Naive thymus-derived CD4-positive, alpha-beta T cell (primary cell): ENCODE measurements around the gene MEGF11. TPM values are rescaled to one million over a fixed set of nuclear protein-coding genes. Genes with fewer than 3 reads are reported as not detected.

Source experiments
- ATAC-seq: fragments of 150-1000 bp; cut with Tn5 transposase; 2 replicates; pipeline ENCODE4 v1.10.0; 2021; ENCODE audit warnings: mild to moderate bottlenecking, moderate library complexity
- CTCF ChIA-PET: fragments of 350-600 bp; sonication (Branson Sonifier 250); formaldehyde crosslinking; loops from one replicate; lab custom pipeline; 2021; ENCODE audit warnings: antibody characterized with exemption; lab: Charles Lee
- POLR2A ChIA-PET: fragments of 350-600 bp; sonication (Branson Sonifier 250); formaldehyde crosslinking; loops from one replicate; lab custom pipeline; 2021; ENCODE audit warnings: antibody characterized with exemption, inconsistent platforms; lab: Charles Lee
- DNase-seq, 9 donors: peaks; one replicate each; pipeline versions ENCODE4 v3.0.0 to v3.0.0-alpha.2; 2020 to 2022; ENCODE audit warnings: mixed read lengths in 1 of 9
- H3K27ac ChIP-seq: one replicate; pipeline ENCODE4 v1.7.0; 2013; ENCODE audit warnings: mild to moderate bottlenecking, low read depth, low read length, moderate library complexity
- H3K27me3 ChIP-seq, 2 donors: one replicate each; pipeline ENCODE4 v1.7.0; 2013; ENCODE audit warnings: low read length in 2 of 2, mild to moderate bottlenecking in 2 of 2, moderate library complexity in 2 of 2; ENCODE audit not compliant: control insufficient read depth in 2 of 2, insufficient read depth in 2 of 2
- H3K36me3 ChIP-seq, 3 experiments: 1 replicate in 2 of 3; 2 replicates in 1 of 3; pipeline ENCODE4 v1.7.0; 2013; ENCODE audit warnings: low read length in 3 of 3, mild to moderate bottlenecking in 3 of 3, moderate library complexity in 1 of 3; ENCODE audit not compliant: insufficient read depth in 3 of 3, control insufficient read depth in 2 of 3
- H3K4me1 ChIP-seq, 2 donors: one replicate each; pipeline ENCODE4 v1.7.0; 2013; ENCODE audit warnings: low read length in 2 of 2, mild to moderate bottlenecking in 2 of 2, moderate library complexity in 1 of 2; ENCODE audit not compliant: control insufficient read depth in 2 of 2, insufficient read depth in 2 of 2
- H3K4me3 ChIP-seq: 2 replicates; pipeline ENCODE4 v1.7.0; 2013; ENCODE audit warnings: mild to moderate bottlenecking, low read length
- H3K9me3 ChIP-seq, 3 experiments: 1 replicate in 2 of 3; 2 replicates in 1 of 3; pipeline ENCODE4 v1.7.0; 2013; ENCODE audit warnings: low read length in 3 of 3; ENCODE audit not compliant: control insufficient read depth in 2 of 3
- H3K27ac Mint-ChIP-seq, 9 donors: one replicate each; pipeline ENCODE4 v1.8.0; 2020 to 2022; ENCODE audit warnings: mixed read lengths in 9 of 9, mild to moderate bottlenecking in 8 of 9, moderate library complexity in 5 of 9, inconsistent platforms in 2 of 9
- H3K27me3 Mint-ChIP-seq, 5 donors: one replicate each; pipeline ENCODE4 v1.8.0; 2021 to 2022; ENCODE audit warnings: mixed read lengths in 5 of 5, mild to moderate bottlenecking in 1 of 5
- H3K36me3 Mint-ChIP-seq, 5 donors: one replicate each; pipeline ENCODE4 v1.8.0; 2020 to 2022; ENCODE audit warnings: mixed read lengths in 5 of 5, mild to moderate bottlenecking in 3 of 5, inconsistent platforms in 1 of 5
- H3K4me1 Mint-ChIP-seq, 7 donors: one replicate each; pipeline ENCODE4 v1.8.0; 2020 to 2022; ENCODE audit warnings: mixed read lengths in 7 of 7, mild to moderate bottlenecking in 3 of 7, inconsistent platforms in 1 of 7
- H3K4me3 Mint-ChIP-seq, 10 donors: one replicate each; pipeline ENCODE4 v1.8.0; 2020 to 2022; ENCODE audit warnings: mild to moderate bottlenecking in 10 of 10, mixed read lengths in 10 of 10, moderate library complexity in 6 of 10, inconsistent platforms in 2 of 10
- H3K9me3 Mint-ChIP-seq, 11 donors: one replicate each; pipeline ENCODE4 v1.8.0; 2020 to 2022; ENCODE audit warnings: mixed read lengths in 11 of 11, mild to moderate bottlenecking in 4 of 11, inconsistent platforms in 1 of 11, moderate library complexity in 1 of 11
- intact Hi-C, 2 donors: fragments of 100-400 bp; cut with micrococcal nuclease; formaldehyde crosslinking; loops; one replicate each; pipeline ENCODE4 v1.15.1; 2023
- polyA plus RNA-seq, 2 donors: library from polyadenylated mRNA; unstranded; fragments of 300-500 nt; fragmentation: Illumina TruSeq; gene quantifications; one replicate each; pipeline ENCODE4 v1.2.3, GENCODE V29; 2021
- total RNA-seq, 6 experiments: library from RNA in 5 of 6; stranded (reverse) in 5 of 6; gene quantifications; 1 replicate in 5 of 6; 2 replicates in 1 of 6; pipeline ENCODE4 v1.2.3 and lab custom pipeline; 2021 to 2026

Gene MEGF11
- total and polyA plus RNA-seq, 7 experiments from 2014 or later, result 0.45 TPM; not detected in 6

GRCh38 chr15:65916041-65916663, 337.4 kb downstream of the MEGF11 start:
- H3K27ac ChIP-seq, result no peak overlapping the region
- ChIA-PET POLR2A (no interaction called here), CTCF (interaction anchor here (1.4 kb wide), 1 partner anchor 9 kb away, joined by 3 read pairs; no protein-coding TSS in a partner anchor)
- peaks cover 0 to 44% (median 6%) of the 10 kb centered on the region in 7 donors for H3K4me1 Mint-ChIP-seq
- no peaks in the 10 kb centered on the region for H3K9me3 ChIP-seq
- H3K4me3 Mint-ChIP-seq, result peak overlapping the region in 2 of 10 donors; percentile 46 to 56
- H3K9me3 Mint-ChIP-seq, result no peaks in the 10 kb centered on the region
- ATAC-seq (no peak), DNase-seq (no peak)
- H3K4me3 ChIP-seq, result no peak overlapping the region
- no peaks in the 10 kb centered on the region for H3K27me3 ChIP-seq
- peak overlapping the region in 2 of 9 donors; percentile 12 to 86 for H3K27ac Mint-ChIP-seq
- intact Hi-C loops, result loop anchor here in 1 of 2 donors (2.0 kb wide), 1 partner anchor 47 kb away; the partner anchor contains the start of gene RAB11A
- no peaks in the 10 kb centered on the region for H3K4me1 ChIP-seq
- H3K36me3 Mint-ChIP-seq, result peaks cover 0 to 20% (median under 1%) of the 10 kb centered on the region in 5 donors
- no peaks in the 10 kb centered on the region for H3K27me3 Mint-ChIP-seq
- peaks cover 0 to 4% (median 0%) of the 10 kb centered on the region in 3 experiments for H3K36me3 ChIP-seq

GRCh38 chr15:65914981-65915925, 338.3 kb downstream of the MEGF11 start:
- no peak overlapping the region for H3K4me3 ChIP-seq
- ATAC-seq (no peak), DNase-seq (no peak)
- no peak overlapping the region for H3K4me3 Mint-ChIP-seq
- H3K27ac Mint-ChIP-seq, result peak overlapping the region in 3 of 9 donors; percentile 33 to 58 (median 36)
- H3K27me3 Mint-ChIP-seq, result no peaks in the 10 kb centered on the region
- peaks cover 0 to 13% (median 0%) of the 10 kb centered on the region in 3 experiments for H3K36me3 ChIP-seq
- no peak overlapping the region for H3K27ac ChIP-seq
- peaks cover 0 to 20% (median 4%) of the 10 kb centered on the region in 5 donors for H3K36me3 Mint-ChIP-seq
- ChIA-PET CTCF (interaction anchor here (1.4 kb wide), 1 partner anchor 10 kb away, joined by 3 read pairs; no protein-coding TSS in a partner anchor), POLR2A (no interaction called here)
- peaks cover 0 to 41% (median 6%) of the 10 kb centered on the region in 7 donors for H3K4me1 Mint-ChIP-seq
- no peaks in the 10 kb centered on the region for H3K9me3 ChIP-seq
- H3K27me3 ChIP-seq, result no peaks in the 10 kb centered on the region
- H3K9me3 Mint-ChIP-seq, result no peaks in the 10 kb centered on the region
- H3K4me1 ChIP-seq, result no peaks in the 10 kb centered on the region
- intact Hi-C loops, result no loop called here

- POLR2A ChIA-PET, result no interaction called here
These were observed 339.2 kb downstream of the MEGF11 start for GRCh38 chr15:65914386-65914785.

GRCh38 chr15:65913631-65914199, 339.8 kb downstream of the MEGF11 start:
- Histone ChIP-seq H3K36me3 (peaks cover 0 to 19% (median 0%) of the 10 kb centered on the region in 3 experiments), H3K4me1 (no peaks in the 10 kb centered on the region), H3K27ac (no peak overlapping the region), H3K4me3 (no peak overlapping the region), H3K9me3 (no peaks in the 10 kb centered on the region), H3K27me3 (no peaks in the 10 kb centered on the region)
- POLR2A ChIA-PET, result no interaction called here
- no peak for DNase-seq
- Mint-ChIP-seq H3K4me3 (no peak overlapping the region), H3K27ac (no peak overlapping the region), H3K36me3 (peaks cover 0 to 20% (median 4%) of the 10 kb centered on the region in 5 donors), H3K27me3 (no peaks in the 10 kb centered on the region), H3K4me1 (peaks cover 0 to 36% (median 6%) of the 10 kb centered on the region in 7 donors), H3K9me3 (no peaks in the 10 kb centered on the region)
- ATAC-seq, result no peak
- intact Hi-C loops, result no loop called here
- CTCF ChIA-PET, result interaction anchor here (0.6 kb wide), 1 partner anchor 165 kb away, joined by 3 read pairs; no protein-coding TSS in a partner anchor

More at GRCh38 chr15:65914386-65914785, 339.2 kb downstream of the MEGF11 start:
- Histone ChIP-seq H3K27me3 (no peaks in the 10 kb centered on the region), H3K36me3 (peaks cover 0 to 19% (median 0%) of the 10 kb centered on the region in 3 experiments), H3K4me1 (no peaks in the 10 kb centered on the region), H3K27ac (no peak overlapping the region), H3K9me3 (no peaks in the 10 kb centered on the region), H3K4me3 (no peak overlapping the region)
- H3K4me3 Mint-ChIP-seq, result no peak overlapping the region
- peaks cover 0 to 40% (median 6%) of the 10 kb centered on the region in 7 donors for H3K4me1 Mint-ChIP-seq
- peaks cover 0 to 23% (median 4%) of the 10 kb centered on the region in 5 donors for H3K36me3 Mint-ChIP-seq
- H3K27ac Mint-ChIP-seq, result no peak overlapping the region
- CTCF ChIA-PET, result interaction anchor here (0.6 to 1.4 kb wide), 2 partner anchors 11 to 166 kb away, joined by 3 read pairs; no protein-coding TSS in a partner anchor
- ATAC-seq (no peak), DNase-seq (no peak)
- H3K27me3 Mint-ChIP-seq, result no peaks in the 10 kb centered on the region
- H3K9me3 Mint-ChIP-seq, result no peaks in the 10 kb centered on the region
- intact Hi-C loops, result no loop called here

GRCh38 chr15:65912235-65912634, 341.3 kb downstream of the MEGF11 start:
- H3K9me3 ChIP-seq, result no peaks in the 10 kb centered on the region
- ChIA-PET CTCF (no interaction called here), POLR2A (no interaction called here)
- ATAC-seq (no peak), DNase-seq (no peak)
- Mint-ChIP-seq H3K27me3 (no peaks in the 10 kb centered on the region), H3K9me3 (no peaks in the 10 kb centered on the region), H3K27ac (peak overlapping the region in 1 of 9 donors; percentile 8), H3K36me3 (peaks cover 0 to 18% (median 3%) of the 10 kb centered on the region in 5 donors), H3K4me1 (peaks cover 0 to 21% (median 2%) of the 10 kb centered on the region in 7 donors), H3K4me3 (no peak overlapping the region)
- no peak overlapping the region for H3K27ac ChIP-seq
- no peaks in the 10 kb centered on the region for H3K27me3 ChIP-seq
- H3K36me3 ChIP-seq, result peaks cover 0 to 26% (median 0%) of the 10 kb centered on the region in 3 experiments
- H3K4me3 ChIP-seq, result no peak overlapping the region
- H3K4me1 ChIP-seq, result no peaks in the 10 kb centered on the region
- intact Hi-C loops, result no loop called here

GRCh38 chr15:65910341-65910740, 343.2 kb downstream of the MEGF11 start:
- H3K4me1 Mint-ChIP-seq, result peaks cover 0 to 4% (median 0%) of the 10 kb centered on the region in 7 donors

More at GRCh38 chr15:65910341-65910740, 343.2 kb downstream of the MEGF11 start:
- intact Hi-C loops, result no loop called here
- Histone ChIP-seq H3K27ac (no peak overlapping the region), H3K9me3 (no peaks in the 10 kb centered on the region), H3K36me3 (peaks cover 0 to 40% (median 0%) of the 10 kb centered on the region in 3 experiments), H3K4me1 (no peaks in the 10 kb centered on the region), H3K27me3 (no peaks in the 10 kb centered on the region), H3K4me3 (no peak overlapping the region)
- ATAC-seq (no peak), DNase-seq (no peak)
- Mint-ChIP-seq H3K4me3 (no peak overlapping the region), H3K9me3 (no peaks in the 10 kb centered on the region), H3K36me3 (peaks cover 4 to 31% (median 9%) of the 10 kb centered on the region in 5 donors), H3K27ac (peak overlapping the region in 1 of 9 donors; percentile 23), H3K27me3 (no peaks in the 10 kb centered on the region)
- CTCF ChIA-PET, result interaction anchor here (0.8 kb wide), 1 partner anchor 14 kb away, joined by 3 read pairs; no protein-coding TSS in a partner anchor
- POLR2A ChIA-PET, result no interaction called here
